ENCODE measurements around the gene PAQR9.

PAQR9 gene

DNA sequence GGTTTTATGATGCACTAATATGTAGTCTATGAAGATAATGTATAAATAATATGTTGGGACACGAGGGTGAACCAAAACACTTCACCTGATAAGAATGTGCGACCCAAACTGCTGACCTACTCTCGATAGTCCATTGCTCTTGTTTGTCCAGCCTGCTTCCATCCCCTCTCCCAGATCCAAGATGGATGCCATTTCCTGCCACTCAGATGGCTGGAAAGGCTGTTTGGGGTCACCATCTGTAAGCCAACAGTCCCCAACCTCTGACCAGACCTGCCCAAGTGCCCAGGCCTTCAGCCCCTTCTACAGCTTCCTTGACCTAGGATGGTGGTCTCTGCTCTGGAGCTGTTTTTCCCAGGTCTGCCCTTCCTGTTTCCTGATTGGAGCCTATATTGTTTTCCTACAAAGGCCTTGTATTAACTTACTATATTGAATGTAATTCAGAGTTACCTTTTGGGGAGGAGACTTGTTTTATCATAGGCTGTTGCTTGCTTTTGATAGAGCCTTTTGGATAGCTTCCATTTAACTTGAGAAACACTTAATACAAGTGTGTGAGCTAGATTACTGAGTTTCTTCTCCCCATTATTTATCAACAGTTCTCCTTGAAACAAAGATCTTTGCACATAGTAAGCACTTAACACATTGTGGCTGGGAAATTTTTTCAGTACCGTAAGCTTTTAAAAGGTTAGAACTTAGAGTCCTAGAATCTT lies 5.0 kb upstream of the PAQR9 start:
- Mint-ChIP-seq H3K9me3 (no peaks in the 10 kb centered on the region), H3K4me1 (peaks cover 4% of the 10 kb centered on the region), H3K27me3 (peaks cover 33% of the 10 kb centered on the region), H3K27ac (no peak overlapping the region), H3K4me3 (no peak overlapping the region), H3K36me3 (no peaks in the 10 kb centered on the region)

GRCh38 chr3:142966808-142967207 lies 3.3 kb upstream of the PAQR9 start:
- Mint-ChIP-seq H3K27me3 (peaks cover 41% of the 10 kb centered on the region), H3K4me3 (no peak overlapping the region), H3K9me3 (no peaks in the 10 kb centered on the region), H3K4me1 (peaks cover 15% of the 10 kb centered on the region), H3K27ac (no peak overlapping the region), H3K36me3 (no peaks in the 10 kb centered on the region)

GRCh38 chr3:142965581-142965980 lies 2.1 kb upstream of the PAQR9 start:
- no peak overlapping the region for H3K27ac Mint-ChIP-seq
- no peak overlapping the region for H3K4me3 Mint-ChIP-seq
- H3K4me1 Mint-ChIP-seq, result peaks cover 15% of the 10 kb centered on the region
- peaks cover 42% of the 10 kb centered on the region for H3K27me3 Mint-ChIP-seq
- no peaks in the 10 kb centered on the region for H3K9me3 Mint-ChIP-seq
- H3K36me3 Mint-ChIP-seq, result no peaks in the 10 kb centered on the region

GRCh38 chr3:142963234-142963515 lies 299 bp downstream of the PAQR9 start:
- Mint-ChIP-seq H3K27me3 (peaks cover 49% of the 10 kb centered on the region), H3K9me3 (no peaks in the 10 kb centered on the region), H3K4me3 (peak overlapping the region; percentile 87), H3K27ac (no peak overlapping the region), H3K4me1 (peaks cover 15% of the 10 kb centered on the region), H3K36me3 (no peaks in the 10 kb centered on the region)

DNA sequence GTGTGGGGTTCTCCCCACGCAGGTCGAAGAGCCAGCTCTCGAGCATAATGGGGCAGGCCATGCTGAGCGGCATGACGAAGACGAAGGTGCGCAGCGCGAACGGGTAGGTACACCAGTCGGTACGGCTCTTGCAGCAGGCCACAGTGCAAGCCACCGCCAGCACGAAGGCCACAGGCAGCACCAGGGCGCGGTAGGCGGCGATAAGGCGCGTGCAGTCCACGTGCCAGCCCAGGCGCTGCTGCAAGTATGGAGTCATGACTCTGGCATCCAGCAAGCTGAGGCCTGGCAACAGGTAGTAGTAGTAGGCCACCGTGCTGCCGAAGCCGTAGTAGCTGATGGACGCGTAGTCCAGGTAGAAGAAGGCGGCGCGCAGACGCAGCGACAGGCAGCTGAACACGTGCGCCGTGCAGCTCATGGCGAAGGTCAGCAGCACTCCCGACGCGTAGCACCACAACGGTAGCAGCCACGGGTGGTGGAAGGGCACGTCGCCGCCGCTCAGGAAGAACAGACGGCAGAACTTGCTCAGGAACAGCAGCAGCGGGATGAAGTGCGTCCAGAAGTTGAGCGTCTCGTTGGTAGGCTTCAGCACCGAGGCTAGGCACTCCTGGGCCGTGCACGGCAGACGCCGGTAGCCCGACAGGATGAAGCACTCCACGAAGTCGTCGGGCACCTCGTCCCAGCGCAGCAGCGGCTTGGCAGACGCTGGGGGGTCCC lies 797 bp downstream of the PAQR9 start:
- peaks cover 49% of the 10 kb centered on the region for H3K27me3 Mint-ChIP-seq
- H3K4me3 Mint-ChIP-seq, result peak overlapping the region; percentile 87
- no peak overlapping the region for H3K27ac Mint-ChIP-seq
- H3K9me3 Mint-ChIP-seq, result no peaks in the 10 kb centered on the region
- H3K36me3 Mint-ChIP-seq, result no peaks in the 10 kb centered on the region
- peaks cover 15% of the 10 kb centered on the region for H3K4me1 Mint-ChIP-seq

DNA sequence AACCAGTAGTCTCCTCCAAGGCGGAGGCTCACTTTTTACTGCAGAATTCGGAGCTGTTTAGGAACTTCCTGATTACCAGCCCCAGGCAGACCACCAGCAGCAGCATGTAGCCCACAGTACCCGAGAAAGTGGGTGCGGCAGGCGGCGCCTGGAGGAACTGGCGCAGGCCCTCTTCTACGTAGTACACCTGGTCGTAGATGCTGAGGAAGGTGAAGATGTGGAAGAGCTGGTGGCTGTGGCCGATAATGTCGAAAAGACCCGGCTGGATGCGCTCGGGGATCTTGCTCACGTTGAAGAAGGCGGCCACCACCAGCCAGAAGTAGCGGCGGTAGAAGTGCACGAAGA lies 1.3 kb downstream of the PAQR9 start:
- Mint-ChIP-seq H3K9me3 (no peaks in the 10 kb centered on the region), H3K36me3 (no peaks in the 10 kb centered on the region), H3K27ac (no peak overlapping the region), H3K27me3 (peaks cover 54% of the 10 kb centered on the region), H3K4me3 (peak overlapping the region; percentile 87), H3K4me1 (peaks cover 15% of the 10 kb centered on the region)

- H3K4me3 Mint-ChIP-seq, result no peak overlapping the region
- H3K36me3 Mint-ChIP-seq, result no peaks in the 10 kb centered on the region
- H3K9me3 Mint-ChIP-seq, result no peaks in the 10 kb centered on the region
- peaks cover 15% of the 10 kb centered on the region for H3K4me1 Mint-ChIP-seq
- H3K27me3 Mint-ChIP-seq, result peaks cover 53% of the 10 kb centered on the region
- no peak overlapping the region for H3K27ac Mint-ChIP-seq
Measured at GRCh38 chr3:142961539-142961938, 1.9 kb downstream of the PAQR9 start.

GRCh38 chr3:142960322-142960850 lies 3.1 kb downstream of the PAQR9 start:
- H3K36me3 Mint-ChIP-seq, result no peaks in the 10 kb centered on the region
- H3K9me3 Mint-ChIP-seq, result no peaks in the 10 kb centered on the region
- H3K4me3 Mint-ChIP-seq, result no peak overlapping the region
- no peak overlapping the region for H3K27ac Mint-ChIP-seq
- H3K27me3 Mint-ChIP-seq, result peaks cover 49% of the 10 kb centered on the region
- peaks cover 15% of the 10 kb centered on the region for H3K4me1 Mint-ChIP-seq

DNA sequence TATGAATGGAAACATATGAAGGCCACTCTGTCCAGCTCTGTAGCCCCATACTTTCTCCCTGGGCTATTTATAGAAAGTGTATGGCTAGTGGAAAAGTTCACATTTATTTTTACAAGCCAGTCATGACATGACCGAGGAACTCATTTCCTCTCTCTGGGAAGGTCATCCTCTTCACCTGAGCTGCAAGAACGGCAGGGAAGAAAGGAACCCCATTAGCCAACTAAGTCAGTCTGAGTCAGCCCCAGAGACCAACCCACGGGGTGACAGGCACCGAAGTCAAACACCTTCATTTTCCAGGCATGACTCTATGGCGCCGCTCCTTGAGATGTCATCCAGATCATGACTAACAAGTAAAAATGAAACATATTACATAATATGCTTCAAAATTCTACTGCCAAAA lies 4.8 kb downstream of the PAQR9 start:
- Mint-ChIP-seq H3K4me3 (no peak overlapping the region), H3K27ac (no peak overlapping the region), H3K4me1 (peaks cover 10% of the 10 kb centered on the region), H3K36me3 (no peaks in the 10 kb centered on the region), H3K27me3 (peaks cover 40% of the 10 kb centered on the region), H3K9me3 (no peaks in the 10 kb centered on the region)

DNA sequence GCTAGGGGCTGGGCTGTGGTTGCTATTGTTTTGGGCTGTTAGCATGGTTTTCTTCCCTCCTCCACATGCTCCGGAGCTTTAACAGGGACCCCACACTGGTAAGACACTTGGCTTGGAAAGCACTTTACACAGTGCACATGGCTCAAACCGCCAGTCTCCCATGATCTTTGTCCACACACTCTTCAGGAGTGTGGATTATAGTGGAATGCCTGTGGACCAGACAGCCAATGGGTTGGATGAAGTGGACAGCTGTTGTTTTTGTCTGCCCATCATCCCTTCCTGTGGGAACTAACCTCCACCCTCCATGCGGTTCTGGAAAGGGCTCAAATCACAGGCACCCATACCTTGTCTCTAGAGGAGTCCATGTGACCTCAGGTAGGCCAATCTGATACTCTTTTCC lies 10.0 kb downstream of the PAQR9 start:
- Mint-ChIP-seq H3K4me1 (no peaks in the 10 kb centered on the region), H3K4me3 (no peak overlapping the region), H3K36me3 (no peaks in the 10 kb centered on the region), H3K27ac (no peak overlapping the region), H3K9me3 (no peaks in the 10 kb centered on the region), H3K27me3 (peaks cover 27% of the 10 kb centered on the region)

DNA sequence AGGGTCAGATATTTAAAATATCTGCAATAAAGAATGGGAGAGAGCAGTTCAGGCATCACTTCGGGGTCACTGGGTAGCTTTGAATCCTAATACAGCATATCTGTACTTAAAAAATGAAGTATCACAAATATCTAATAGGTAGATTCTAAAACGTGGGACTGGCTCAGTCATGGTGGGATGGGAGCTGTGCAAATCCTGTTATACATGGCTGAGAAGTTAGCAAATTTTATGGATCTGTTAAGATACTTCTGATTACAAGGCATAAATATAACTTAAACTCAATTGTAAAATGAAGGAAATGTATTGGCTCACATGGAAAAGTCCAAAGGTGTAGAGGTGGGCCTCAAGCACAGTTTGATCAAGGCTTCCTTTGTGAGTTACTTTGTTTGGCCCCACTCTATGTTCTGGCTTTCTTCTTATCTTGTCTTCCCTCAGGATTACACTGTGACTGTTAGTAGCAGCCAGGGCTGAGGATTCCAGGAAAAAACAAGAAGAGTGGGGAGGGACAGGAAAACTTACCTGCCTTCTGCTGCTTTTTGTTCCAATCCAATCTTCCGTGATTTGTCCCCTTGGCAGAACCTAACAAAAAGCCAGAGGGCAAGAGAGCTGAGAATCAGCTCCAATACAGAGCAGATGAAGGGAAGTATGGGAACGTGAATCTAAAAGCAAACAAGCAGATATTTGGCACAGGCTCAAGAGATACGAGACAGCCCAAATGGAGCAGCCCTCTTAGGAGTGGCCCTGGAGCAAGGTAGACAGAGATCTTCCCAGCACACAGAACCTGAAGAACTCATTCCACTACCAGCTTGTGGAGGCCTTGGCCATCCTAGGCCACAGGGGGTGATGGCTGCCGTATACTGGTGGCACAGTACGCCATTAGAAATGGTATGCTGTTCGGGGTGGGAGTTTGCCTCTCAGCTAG lies 10.9 kb downstream of the PAQR9 start:
- H3K9me3 Mint-ChIP-seq, result no peaks in the 10 kb centered on the region
- H3K36me3 Mint-ChIP-seq, result no peaks in the 10 kb centered on the region
- peaks cover 28% of the 10 kb centered on the region for H3K27me3 Mint-ChIP-seq
- no peak overlapping the region for H3K27ac Mint-ChIP-seq
- H3K4me1 Mint-ChIP-seq, result no peaks in the 10 kb centered on the region
- H3K4me3 Mint-ChIP-seq, result no peak overlapping the region

DNA sequence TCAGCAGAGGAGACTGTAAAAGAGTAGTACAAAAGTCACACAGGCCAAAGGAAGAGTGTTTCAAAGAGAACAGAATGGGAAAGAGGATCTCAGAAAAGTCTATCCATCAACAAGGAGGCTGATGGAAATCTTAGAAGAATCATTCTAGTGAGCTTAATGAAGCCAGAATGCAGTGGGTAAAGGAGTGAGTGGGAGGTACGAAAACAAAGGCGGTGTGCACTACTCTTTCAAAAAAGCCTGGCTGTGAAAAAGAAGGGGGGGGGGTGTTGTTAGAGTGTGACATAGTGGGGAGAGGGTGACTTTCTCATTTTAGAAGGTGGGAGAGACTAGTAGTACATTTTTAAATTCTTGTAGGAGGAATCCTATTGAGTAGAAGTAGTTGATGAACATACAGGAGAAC lies 11.7 kb downstream of the PAQR9 start:
- Mint-ChIP-seq H3K27ac (no peak overlapping the region), H3K9me3 (no peaks in the 10 kb centered on the region), H3K36me3 (no peaks in the 10 kb centered on the region), H3K27me3 (peaks cover 25% of the 10 kb centered on the region), H3K4me1 (no peaks in the 10 kb centered on the region), H3K4me3 (no peak overlapping the region)

DNA sequence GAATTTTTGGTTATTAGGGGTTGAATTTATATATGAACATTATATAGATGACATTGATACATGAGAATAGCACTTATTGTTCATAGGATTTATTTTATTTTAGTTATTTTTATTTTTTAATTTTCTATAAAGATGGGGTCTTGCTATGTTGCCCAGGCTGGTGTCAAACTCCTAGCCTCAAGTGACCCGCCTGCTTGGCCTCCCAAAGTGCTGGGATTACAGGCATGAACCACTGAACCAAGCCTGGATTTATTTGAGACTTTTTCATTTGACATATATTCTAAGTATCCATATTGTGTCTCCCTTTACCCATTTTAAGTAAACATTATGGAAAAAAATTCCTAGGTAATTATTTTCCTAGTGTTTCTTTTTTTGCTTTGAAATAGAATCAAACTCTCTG lies 12.5 kb downstream of the PAQR9 start:
- H3K4me1 Mint-ChIP-seq, result no peaks in the 10 kb centered on the region
- H3K27me3 Mint-ChIP-seq, result peaks cover 30% of the 10 kb centered on the region
- no peaks in the 10 kb centered on the region for H3K9me3 Mint-ChIP-seq
- H3K27ac Mint-ChIP-seq, result no peak overlapping the region
- no peaks in the 10 kb centered on the region for H3K36me3 Mint-ChIP-seq
- no peak overlapping the region for H3K4me3 Mint-ChIP-seq

GRCh38 chr3:142947799-142948575 lies 15.5 kb downstream of the PAQR9 start:
- Mint-ChIP-seq H3K4me3 (peak overlapping the region; percentile 15), H3K9me3 (no peaks in the 10 kb centered on the region), H3K36me3 (no peaks in the 10 kb centered on the region), H3K27me3 (peaks cover 33% of the 10 kb centered on the region), H3K27ac (no peak overlapping the region), H3K4me1 (no peaks in the 10 kb centered on the region)

DNA sequence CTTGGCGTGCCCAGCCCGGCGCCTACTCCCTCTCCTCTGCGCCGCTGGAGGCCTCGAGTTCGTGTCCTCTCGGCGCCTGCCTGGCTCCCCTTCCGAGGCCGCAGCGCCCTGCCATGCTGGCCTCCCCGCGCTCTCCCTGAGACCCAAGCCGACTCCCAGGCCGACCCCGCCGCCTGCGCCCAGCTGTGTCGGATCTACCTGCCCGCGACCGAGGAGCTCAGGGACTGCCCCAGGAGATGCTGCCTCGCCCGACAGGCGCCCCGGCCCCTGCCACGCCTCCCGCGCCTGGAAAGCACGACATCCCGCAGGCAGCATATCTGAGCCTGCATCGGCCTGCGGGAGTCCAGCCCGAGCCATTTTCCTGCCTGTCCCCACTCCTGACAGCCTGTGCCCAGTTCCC lies 16.1 kb downstream of the PAQR9 start:
- H3K27me3 Mint-ChIP-seq, result peaks cover 33% of the 10 kb centered on the region
- no peaks in the 10 kb centered on the region for H3K9me3 Mint-ChIP-seq
- no peak overlapping the region for H3K27ac Mint-ChIP-seq
- H3K36me3 Mint-ChIP-seq, result no peaks in the 10 kb centered on the region
- no peaks in the 10 kb centered on the region for H3K4me1 Mint-ChIP-seq
- peak overlapping the region; percentile 15 for H3K4me3 Mint-ChIP-seq
